Immature natural killer cell (primary cell): ENCODE results near the gene MRGPRD. TPM values are rescaled to one million over a fixed set of nuclear protein-coding genes. Genes with fewer than 3 reads are reported as not detected.

Experiments used
- DNase-seq, 3 donors: peaks; one replicate each; pipeline ENCODE4 v3.0.0; 2022; ENCODE audit warnings: mixed read lengths in 1 of 3
- H3K27ac Mint-ChIP-seq, 6 donors: one replicate each; pipeline ENCODE4 v1.8.0; 2020; ENCODE audit warnings: mixed read lengths in 6 of 6, mild to moderate bottlenecking in 5 of 6, inconsistent platforms in 4 of 6, moderate library complexity in 3 of 6
- H3K27me3 Mint-ChIP-seq, 3 donors: one replicate each; pipeline ENCODE4 v1.8.0; 2020 to 2021; ENCODE audit warnings: low read depth in 3 of 3, mild to moderate bottlenecking in 3 of 3, mixed read lengths in 3 of 3, moderate library complexity in 3 of 3, inconsistent platforms in 1 of 3
- H3K36me3 Mint-ChIP-seq, 3 donors: one replicate each; pipeline ENCODE4 v1.8.0; 2020; ENCODE audit warnings: mixed read lengths in 3 of 3, inconsistent platforms in 2 of 3, mild to moderate bottlenecking in 2 of 3
- H3K4me1 Mint-ChIP-seq, 2 donors: one replicate each; pipeline ENCODE4 v1.8.0; 2020; ENCODE audit warnings: inconsistent platforms in 2 of 2, mild to moderate bottlenecking in 2 of 2, mixed read lengths in 2 of 2, moderate library complexity in 1 of 2
- H3K4me3 Mint-ChIP-seq, 5 donors: one replicate each; pipeline ENCODE4 v1.8.0; 2020; ENCODE audit warnings: mild to moderate bottlenecking in 5 of 5, mixed read lengths in 5 of 5, inconsistent platforms in 3 of 5, moderate library complexity in 3 of 5
- H3K9me3 Mint-ChIP-seq, 6 donors: one replicate each; pipeline ENCODE4 v1.8.0; 2020; ENCODE audit warnings: mild to moderate bottlenecking in 6 of 6, mixed read lengths in 6 of 6, inconsistent platforms in 4 of 6, moderate library complexity in 3 of 6
- polyA plus RNA-seq, 3 donors: library from polyadenylated mRNA; unstranded; fragments of 300-500 nt; fragmentation: Illumina TruSeq; gene quantifications; one replicate each; pipeline ENCODE4 v1.2.3, GENCODE V29; 2021

The MRGPRD gene
- polyA plus RNA-seq, 3 donors from 2014 or later, result not detected

DNA sequence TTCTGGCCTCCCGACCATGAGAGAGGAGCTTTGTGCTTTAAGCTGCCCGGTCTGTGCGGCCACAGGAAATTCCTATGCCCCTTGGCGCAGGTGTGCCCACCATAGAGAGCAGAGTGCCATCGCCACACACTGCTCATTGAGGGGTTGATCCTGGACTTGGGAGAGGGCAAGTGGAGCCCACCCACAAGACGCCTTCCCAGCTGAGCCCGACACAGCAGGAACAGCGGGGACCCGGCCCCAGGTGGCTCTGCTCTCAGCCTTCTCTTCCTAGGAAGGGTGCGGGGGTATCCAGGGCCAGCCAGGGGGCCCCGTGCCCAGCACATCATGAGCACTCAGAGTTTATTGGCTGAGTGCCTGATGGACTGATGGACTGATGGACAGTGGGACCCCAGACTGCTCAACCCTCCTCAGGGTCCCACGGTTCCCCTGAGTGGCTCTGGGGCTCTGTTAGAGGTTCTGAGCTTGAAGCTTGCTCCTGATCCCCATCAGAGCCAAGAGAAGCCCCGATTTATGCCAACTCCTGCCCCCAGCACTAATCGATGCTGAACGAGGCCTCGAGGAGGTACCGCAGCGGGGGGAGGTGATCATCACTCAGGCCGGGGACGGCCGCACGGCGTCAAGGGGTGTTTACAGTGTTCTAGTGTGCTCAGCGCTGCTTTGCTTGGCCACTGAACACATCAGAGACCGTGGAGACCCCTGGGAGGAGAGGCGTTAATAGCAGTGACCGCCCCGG lies 13.5 kb upstream of the MRGPRD start:
- no peak for DNase-seq

DNA sequence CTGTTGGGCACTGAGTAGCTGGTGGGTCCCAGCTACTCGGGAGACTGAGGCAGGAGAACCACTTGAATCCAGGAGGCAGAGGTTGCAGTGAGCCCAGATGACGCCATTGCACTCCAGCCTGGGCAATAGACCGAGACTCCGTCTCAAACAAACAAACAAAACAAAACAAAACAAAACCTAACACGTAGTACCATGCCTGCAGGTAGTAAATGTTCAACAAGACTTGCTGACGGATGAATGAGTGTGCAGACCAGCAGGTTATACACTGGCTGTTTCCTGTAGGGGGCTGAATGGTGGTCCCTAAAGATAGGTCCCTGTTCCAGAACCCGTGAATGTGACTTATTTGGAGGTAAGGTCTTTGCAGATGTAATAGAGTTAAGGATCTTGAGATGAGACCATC lies 12.8 kb upstream of the MRGPRD start:
- no peaks in the 10 kb centered on the region for H3K9me3 Mint-ChIP-seq
- peaks cover 6 to 14% (median 7%) of the 10 kb centered on the region in 3 donors for H3K27me3 Mint-ChIP-seq
- H3K36me3 Mint-ChIP-seq, result no peaks in the 10 kb centered on the region
- H3K4me3 Mint-ChIP-seq, result no peak overlapping the region
- DNase-seq, result no peak
- H3K4me1 Mint-ChIP-seq, result peaks cover 8 to 9% of the 10 kb centered on the region in 2 donors
- H3K27ac Mint-ChIP-seq, result no peak overlapping the region

More for the DNA sequence above, 13.5 kb upstream of the MRGPRD start:
- H3K4me1 Mint-ChIP-seq, result peaks cover 16% of the 10 kb centered on the region in 2 donors
- peaks cover 8 to 14% (median 10%) of the 10 kb centered on the region in 3 donors for H3K27me3 Mint-ChIP-seq
- H3K9me3 Mint-ChIP-seq, result no peaks in the 10 kb centered on the region
- no peak overlapping the region for H3K27ac Mint-ChIP-seq
- H3K36me3 Mint-ChIP-seq, result no peaks in the 10 kb centered on the region
- H3K4me3 Mint-ChIP-seq, result no peak overlapping the region

DNA sequence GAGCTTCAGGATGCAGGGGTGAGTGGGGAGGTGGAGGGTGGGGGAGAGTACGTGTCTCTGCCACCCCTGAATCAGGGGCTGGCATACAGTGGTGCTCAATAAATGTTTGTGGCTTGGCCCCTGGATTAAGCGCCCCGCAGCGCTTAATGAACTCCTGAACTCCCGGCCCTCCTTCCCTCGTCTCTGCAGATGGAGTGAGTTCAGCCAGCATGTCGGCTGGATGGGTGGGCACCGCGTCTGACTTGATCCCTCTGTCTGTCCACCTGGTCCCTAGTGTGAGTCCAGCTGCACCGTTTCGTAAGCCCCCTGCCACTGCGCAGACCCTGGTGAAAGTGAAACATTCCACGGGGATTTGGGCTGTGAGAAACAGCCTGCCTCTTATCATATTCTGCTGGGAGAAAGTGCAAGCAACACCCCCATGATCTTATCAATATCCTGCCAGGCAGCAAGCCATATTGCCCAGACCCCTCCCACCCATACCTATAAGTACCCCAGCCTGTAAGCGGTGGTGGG lies 12.0 kb upstream of the MRGPRD start:
- H3K27me3 Mint-ChIP-seq, result peaks cover 6 to 14% (median 7%) of the 10 kb centered on the region in 3 donors
- H3K36me3 Mint-ChIP-seq, result no peaks in the 10 kb centered on the region
- H3K4me1 Mint-ChIP-seq, result peaks cover under 1 to 1% of the 10 kb centered on the region in 2 donors
- H3K4me3 Mint-ChIP-seq, result no peak overlapping the region
- no peak overlapping the region for H3K27ac Mint-ChIP-seq
- DNase-seq, result no peak
- H3K9me3 Mint-ChIP-seq, result no peaks in the 10 kb centered on the region

DNA sequence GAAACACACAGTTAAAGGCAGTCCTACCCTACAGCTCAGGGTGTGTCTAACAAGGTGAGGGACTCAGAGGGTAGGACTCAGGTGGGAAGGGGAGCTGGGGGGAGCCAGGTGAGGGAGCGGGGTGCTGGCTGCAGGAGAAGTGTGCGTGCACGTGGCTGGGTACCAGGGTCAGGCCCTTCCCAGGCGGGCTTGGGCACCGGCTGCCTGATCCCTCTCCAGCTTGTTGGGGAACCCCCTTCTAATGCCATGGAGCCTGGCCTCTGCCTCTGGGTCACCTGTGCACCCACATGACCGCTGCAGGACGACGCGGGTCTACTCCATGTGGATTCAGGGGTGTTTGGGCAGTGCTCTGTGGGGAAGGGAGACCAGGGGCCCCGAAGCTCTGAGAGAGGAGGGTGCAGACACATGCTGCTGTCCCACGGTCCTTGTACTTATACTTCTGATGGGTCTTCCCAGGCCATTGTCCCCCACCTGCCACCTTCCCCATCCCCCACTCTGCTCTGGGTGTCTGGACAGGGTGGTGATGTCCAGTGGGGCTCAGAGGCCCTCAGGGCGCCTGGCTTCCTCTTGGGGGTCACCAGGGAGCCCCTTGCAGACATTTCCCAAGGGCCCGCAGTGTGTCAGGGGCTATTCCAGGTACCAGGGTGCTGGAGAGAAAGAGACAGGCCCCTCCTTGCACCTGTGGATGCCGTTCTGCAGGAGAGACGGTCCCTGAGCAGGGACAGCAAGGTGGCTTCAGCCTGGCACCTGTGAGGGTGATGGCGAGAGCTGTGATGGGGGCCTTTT lies 10.4 kb upstream of the MRGPRD start:
- H3K9me3 Mint-ChIP-seq, result peaks cover 0 to 11% (median 7%) of the 10 kb centered on the region in 6 donors
- H3K4me1 Mint-ChIP-seq, result no peaks in the 10 kb centered on the region
- peaks cover 11 to 25% (median 13%) of the 10 kb centered on the region in 3 donors for H3K27me3 Mint-ChIP-seq
- H3K27ac Mint-ChIP-seq, result no peak overlapping the region
- no peak overlapping the region for H3K4me3 Mint-ChIP-seq
- H3K36me3 Mint-ChIP-seq, result peaks cover 0 to 8% (median 0%) of the 10 kb centered on the region in 3 donors
- DNase-seq, result no peak

DNA sequence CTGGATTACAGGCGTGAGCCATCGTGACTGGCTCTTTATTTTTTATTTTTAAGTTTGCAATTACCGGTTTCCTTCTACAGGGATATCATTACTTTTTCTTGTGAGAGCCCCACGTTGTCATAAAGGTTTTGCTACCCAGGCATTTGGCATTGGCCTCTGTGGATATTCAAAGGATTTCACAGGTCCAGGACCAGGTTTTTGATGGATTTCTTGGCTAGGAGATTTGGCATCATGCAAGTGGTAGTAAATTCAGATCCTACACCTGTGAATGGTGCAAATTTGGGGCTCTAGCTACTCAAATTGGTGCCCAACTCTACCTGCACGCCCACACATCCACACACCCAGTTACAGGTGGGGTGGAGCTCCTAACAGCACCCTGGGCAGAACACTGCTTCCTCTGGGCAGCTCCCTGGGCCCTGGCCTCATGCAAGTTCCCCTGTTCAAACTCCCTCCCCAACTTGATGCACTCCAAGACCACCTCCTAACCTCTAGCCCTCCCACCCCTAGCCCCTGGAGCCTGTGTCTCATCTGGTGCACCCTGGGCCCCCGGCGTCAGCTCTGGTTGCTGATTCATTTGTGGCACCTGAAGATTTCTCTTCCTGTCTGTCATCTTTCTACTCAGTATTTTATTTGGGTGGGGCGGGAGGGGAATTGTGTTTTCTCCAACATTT lies 9.3 kb upstream of the MRGPRD start:
- H3K27ac Mint-ChIP-seq, result no peak overlapping the region
- H3K4me3 Mint-ChIP-seq, result no peak overlapping the region
- peaks cover 11 to 25% (median 12%) of the 10 kb centered on the region in 3 donors for H3K27me3 Mint-ChIP-seq
- no peaks in the 10 kb centered on the region for H3K4me1 Mint-ChIP-seq
- H3K36me3 Mint-ChIP-seq, result peaks cover 0 to 8% (median 0%) of the 10 kb centered on the region in 3 donors
- DNase-seq, result no peak
- H3K9me3 Mint-ChIP-seq, result peaks cover 0 to 11% (median 7%) of the 10 kb centered on the region in 6 donors

DNA sequence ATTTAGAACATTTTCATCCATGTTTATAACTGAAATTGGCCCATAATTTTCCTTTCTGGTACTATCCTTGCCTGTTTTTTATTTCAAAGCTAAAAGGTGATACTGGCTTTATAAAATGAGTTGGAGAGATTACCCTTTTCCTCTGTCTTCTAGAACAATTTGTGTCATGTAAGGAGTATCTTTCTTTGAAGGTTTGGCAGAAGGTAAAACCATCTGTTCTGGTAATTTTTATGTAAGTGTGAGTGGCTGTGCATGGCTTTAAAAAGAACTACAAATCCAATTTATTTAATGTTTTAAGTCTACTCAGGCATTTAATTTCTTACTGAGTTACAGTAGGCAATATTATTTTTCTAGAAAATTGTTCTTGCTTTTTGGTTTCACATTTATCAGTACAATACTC lies 7.7 kb upstream of the MRGPRD start:
- no peaks in the 10 kb centered on the region for H3K4me1 Mint-ChIP-seq
- H3K4me3 Mint-ChIP-seq, result no peak overlapping the region
- H3K27me3 Mint-ChIP-seq, result peaks cover 11 to 22% (median 17%) of the 10 kb centered on the region in 3 donors
- no peak for DNase-seq
- H3K27ac Mint-ChIP-seq, result no peak overlapping the region
- H3K9me3 Mint-ChIP-seq, result peaks cover 0 to 11% (median 7%) of the 10 kb centered on the region in 6 donors
- peaks cover 0 to 8% (median 0%) of the 10 kb centered on the region in 3 donors for H3K36me3 Mint-ChIP-seq

DNA sequence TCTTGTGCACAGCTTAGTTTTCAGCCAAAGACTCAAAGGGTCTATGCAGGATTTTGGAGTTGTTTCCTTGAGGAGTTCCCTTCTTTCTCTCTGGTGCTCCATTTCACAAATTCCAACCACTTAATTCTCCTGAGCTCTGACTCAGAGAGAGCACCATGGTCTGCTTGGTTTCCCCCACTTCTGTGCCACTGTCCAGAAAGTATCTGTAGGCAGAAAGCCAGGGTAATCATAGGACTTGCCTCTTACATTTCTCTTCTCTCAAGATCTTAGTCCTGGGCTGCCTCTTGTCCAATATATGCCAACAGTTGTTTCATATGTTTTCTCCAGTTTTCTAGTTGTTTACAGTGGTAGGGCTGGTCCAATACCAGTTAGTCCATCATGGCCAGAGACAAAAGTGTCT lies 6.4 kb upstream of the MRGPRD start:
- H3K27me3 Mint-ChIP-seq, result peaks cover 12 to 20% (median 14%) of the 10 kb centered on the region in 3 donors
- peaks cover 0 to 8% (median 0%) of the 10 kb centered on the region in 3 donors for H3K36me3 Mint-ChIP-seq

DNA sequence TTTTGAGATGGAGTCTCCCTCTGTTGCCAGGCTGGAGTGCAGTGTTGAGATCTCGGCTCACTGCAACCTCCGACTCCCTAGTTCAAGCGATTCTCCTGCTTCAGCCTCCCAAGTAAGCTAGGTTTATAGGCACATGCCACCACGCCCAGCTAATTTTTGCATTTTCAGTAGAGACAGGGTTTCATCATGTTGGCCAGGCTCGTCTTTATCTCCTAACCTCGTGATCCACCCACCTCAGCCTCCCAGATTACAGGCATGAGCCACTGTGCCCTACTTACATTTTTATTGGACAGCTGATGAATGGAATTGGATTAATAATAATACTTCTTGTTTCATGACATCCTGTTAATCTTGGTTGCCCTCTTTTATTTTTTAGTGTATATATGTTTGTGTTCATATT lies 3.0 kb upstream of the MRGPRD start:
- peaks cover 13 to 15% (median 13%) of the 10 kb centered on the region in 3 donors for H3K27me3 Mint-ChIP-seq
- peaks cover 0 to 14% (median 7%) of the 10 kb centered on the region in 6 donors for H3K9me3 Mint-ChIP-seq
- DNase-seq, result no peak
- H3K27ac Mint-ChIP-seq, result no peak overlapping the region
- peaks cover 0 to 8% (median 3%) of the 10 kb centered on the region in 3 donors for H3K36me3 Mint-ChIP-seq
- no peak overlapping the region for H3K4me3 Mint-ChIP-seq
- no peaks in the 10 kb centered on the region for H3K4me1 Mint-ChIP-seq

More for the DNA sequence above, 6.4 kb upstream of the MRGPRD start:
- H3K4me1 Mint-ChIP-seq, result no peaks in the 10 kb centered on the region
- DNase-seq, result no peak
- peaks cover 0 to 14% (median 7%) of the 10 kb centered on the region in 6 donors for H3K9me3 Mint-ChIP-seq
- H3K4me3 Mint-ChIP-seq, result no peak overlapping the region
- H3K27ac Mint-ChIP-seq, result no peak overlapping the region

DNA sequence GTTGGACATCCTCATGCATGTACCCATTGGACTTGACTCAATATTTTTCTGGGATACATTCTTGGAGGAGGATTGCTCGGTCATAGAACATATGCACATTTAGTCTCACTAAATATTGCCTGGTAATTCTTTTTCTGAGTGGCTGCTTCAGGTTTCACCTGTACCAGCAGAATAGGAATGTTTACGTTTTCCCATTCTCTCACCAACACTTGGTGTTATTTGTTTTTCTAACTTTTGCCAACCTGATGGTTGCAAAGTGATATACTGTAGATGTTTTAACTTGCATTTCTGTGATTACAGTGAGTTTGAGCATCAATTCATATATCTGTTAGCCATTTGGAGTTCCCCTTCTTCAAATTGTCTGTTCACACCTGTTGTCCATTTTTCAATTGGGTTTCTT lies 1.3 kb upstream of the MRGPRD start:
- H3K9me3 Mint-ChIP-seq, result peaks cover 0 to 13% (median 7%) of the 10 kb centered on the region in 6 donors
- peaks cover 10 to 13% (median 13%) of the 10 kb centered on the region in 3 donors for H3K27me3 Mint-ChIP-seq
- no peaks in the 10 kb centered on the region for H3K4me1 Mint-ChIP-seq
- peaks cover 0 to 8% (median 3%) of the 10 kb centered on the region in 3 donors for H3K36me3 Mint-ChIP-seq
- no peak for DNase-seq
- no peak overlapping the region for H3K4me3 Mint-ChIP-seq
- no peak overlapping the region for H3K27ac Mint-ChIP-seq

DNA sequence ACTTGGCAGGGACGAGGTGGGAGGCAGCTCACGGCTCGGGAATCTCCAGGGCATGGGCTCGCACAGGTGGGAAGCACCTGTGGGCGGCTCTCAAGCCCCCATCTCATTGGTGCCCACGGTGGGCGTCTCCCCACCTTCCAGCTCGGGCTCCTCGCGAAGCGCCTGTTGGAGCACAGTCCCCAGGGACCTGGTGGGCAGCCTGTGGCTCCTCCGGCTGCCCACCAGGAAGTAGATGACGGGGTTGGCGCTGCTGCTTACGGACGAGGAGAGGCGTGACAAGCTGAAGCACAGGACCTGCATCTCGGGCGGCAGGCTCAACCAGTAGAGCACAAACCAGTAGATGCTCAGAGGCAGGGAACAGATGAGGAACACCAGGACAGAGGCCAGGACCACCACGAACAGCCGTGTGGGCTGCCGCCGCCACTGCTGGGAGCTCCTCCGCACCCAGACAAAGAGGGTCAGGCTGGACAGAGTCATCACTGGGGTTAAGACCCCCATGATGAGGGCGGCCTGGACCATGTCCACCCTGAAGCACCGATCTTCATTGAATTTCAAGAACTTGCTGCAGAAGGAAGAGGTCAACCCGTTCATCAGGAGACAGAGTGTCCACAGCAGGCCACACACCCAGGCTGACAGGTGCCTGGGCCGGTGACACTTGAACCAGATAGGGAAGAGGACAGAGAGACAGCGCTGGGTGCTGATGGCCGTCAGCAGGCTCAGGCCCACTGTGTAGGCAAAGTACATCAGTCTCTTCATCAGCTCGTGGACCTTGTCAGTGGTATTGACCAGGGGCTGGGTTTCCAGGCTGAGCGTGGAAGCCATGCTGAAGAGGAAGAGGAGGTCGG lies 633 bp downstream of the MRGPRD start:
- DNase-seq, result no peak
- peaks cover 2 to 9% (median 8%) of the 10 kb centered on the region in 3 donors for H3K27me3 Mint-ChIP-seq

DNA sequence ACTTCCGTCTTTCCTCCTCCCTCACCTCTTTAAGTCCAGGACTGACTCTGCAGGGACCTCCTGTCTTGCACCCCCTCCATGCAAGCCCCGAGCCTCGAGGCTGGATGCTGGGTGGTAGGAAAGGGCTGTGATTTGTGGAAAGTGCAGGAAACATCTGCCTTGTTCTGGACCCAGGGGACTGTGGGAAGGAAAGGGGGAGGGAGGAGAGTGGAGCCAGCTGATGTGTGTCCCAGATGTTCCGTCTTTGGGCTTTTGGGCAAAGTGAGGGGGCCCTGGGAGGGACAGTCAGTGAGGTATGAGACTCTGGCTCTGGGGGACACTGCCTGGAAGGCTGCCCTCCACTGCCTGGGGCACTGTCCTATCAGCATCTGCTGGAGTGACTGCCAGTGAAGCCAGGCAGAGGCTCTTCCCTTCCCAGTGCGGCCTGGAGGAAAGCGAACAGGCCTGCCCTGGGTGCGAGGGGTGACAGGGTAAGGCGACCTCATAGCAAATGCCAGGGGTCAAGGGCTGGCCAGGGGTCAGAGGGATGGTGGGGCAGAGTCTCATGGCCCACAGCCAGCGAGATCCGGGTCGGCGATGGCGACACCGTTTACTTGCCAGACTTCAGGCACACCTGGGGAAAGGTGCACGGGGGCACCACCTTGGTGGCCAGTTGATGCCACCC lies 1.7 kb downstream of the MRGPRD start:
- peaks cover 0 to 3% (median 0%) of the 10 kb centered on the region in 3 donors for H3K36me3 Mint-ChIP-seq
- H3K27me3 Mint-ChIP-seq, result peaks cover 1 to 8% (median 5%) of the 10 kb centered on the region in 3 donors
- no peak overlapping the region for H3K27ac Mint-ChIP-seq
- DNase-seq, result no peak
- no peaks in the 10 kb centered on the region for H3K4me1 Mint-ChIP-seq
- H3K4me3 Mint-ChIP-seq, result no peak overlapping the region
- peaks cover 0 to 4% (median 0%) of the 10 kb centered on the region in 6 donors for H3K9me3 Mint-ChIP-seq

More for the DNA sequence above, 633 bp downstream of the MRGPRD start:
- Mint-ChIP-seq H3K36me3 (peaks cover 0 to 3% (median 0%) of the 10 kb centered on the region in 3 donors), H3K9me3 (peaks cover 0 to 4% (median 0%) of the 10 kb centered on the region in 6 donors), H3K27ac (no peak overlapping the region), H3K4me1 (no peaks in the 10 kb centered on the region), H3K4me3 (no peak overlapping the region)

DNA sequence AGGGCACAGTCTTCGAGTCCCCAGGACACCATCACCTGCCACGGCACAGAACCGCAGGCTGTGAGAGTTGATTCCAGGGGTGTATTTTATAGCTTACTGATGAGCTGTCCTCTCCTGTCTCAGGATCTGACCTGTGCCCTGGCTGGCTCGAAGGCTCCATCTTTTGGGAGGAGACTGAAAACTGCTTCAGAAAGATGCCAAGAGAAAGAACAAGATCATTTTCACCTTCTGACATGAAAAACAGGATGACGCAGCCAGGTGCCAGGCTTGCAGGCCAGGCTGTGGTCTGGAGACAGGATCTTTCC lies 2.2 kb downstream of the MRGPRD start:
- H3K27ac Mint-ChIP-seq, result no peak overlapping the region
- peaks cover 0 to 6% (median 2%) of the 10 kb centered on the region in 3 donors for H3K27me3 Mint-ChIP-seq
- no peaks in the 10 kb centered on the region for H3K4me1 Mint-ChIP-seq
- no peak for DNase-seq
- H3K9me3 Mint-ChIP-seq, result peaks cover 0 to 4% (median 0%) of the 10 kb centered on the region in 6 donors
- peaks cover 0 to 3% (median 0%) of the 10 kb centered on the region in 3 donors for H3K36me3 Mint-ChIP-seq
- H3K4me3 Mint-ChIP-seq, result no peak overlapping the region
